HG03039 (cell line): ENCODE results near the gene SERPINA6.
"Not testable (repeated sequence)": the region's sequence is repeated elsewhere in the genome, so short reads cannot be mapped to it uniquely, and the experiment has no call there.

ENCODE experiments used
- ATAC-seq: cut with Tn5 transposase; IDR thresholded peaks from one replicate; pipeline ENCODE4 v1.9.1; 2021; ENCODE audit warnings: mild to moderate bottlenecking, moderate library complexity; ENCODE audit not compliant: unreplicated experiment

SERPINA6 gene

GRCh38 chr14:94329857-94330256 lies 6.7 kb upstream of the SERPINA6 start:
- ATAC-seq, result no peak

DNA sequence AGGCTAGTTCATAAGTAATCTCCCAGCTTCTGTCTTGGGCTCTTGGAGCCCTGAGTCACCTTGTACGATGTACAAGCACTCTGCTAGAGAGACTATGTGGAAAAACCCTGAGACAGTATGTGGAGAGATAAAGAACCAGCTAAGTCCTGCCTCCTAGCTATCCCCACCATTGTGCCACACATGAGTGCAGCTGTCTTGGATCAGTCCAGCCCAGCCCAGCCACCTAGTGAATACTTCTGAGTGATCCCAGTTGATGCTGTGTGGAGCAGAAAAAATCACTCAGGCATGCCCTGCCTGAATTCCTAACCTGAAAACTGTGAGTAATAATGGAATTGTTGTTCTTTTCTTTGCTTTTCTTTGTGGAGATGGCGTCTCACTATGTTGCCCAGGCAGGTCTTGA lies 5.1 kb upstream of the SERPINA6 start:
- ATAC-seq, result no peak

- ATAC-seq, result no peak
Measured at GRCh38 chr14:94321421-94322271, 1.5 kb downstream of the SERPINA6 start.

DNA sequence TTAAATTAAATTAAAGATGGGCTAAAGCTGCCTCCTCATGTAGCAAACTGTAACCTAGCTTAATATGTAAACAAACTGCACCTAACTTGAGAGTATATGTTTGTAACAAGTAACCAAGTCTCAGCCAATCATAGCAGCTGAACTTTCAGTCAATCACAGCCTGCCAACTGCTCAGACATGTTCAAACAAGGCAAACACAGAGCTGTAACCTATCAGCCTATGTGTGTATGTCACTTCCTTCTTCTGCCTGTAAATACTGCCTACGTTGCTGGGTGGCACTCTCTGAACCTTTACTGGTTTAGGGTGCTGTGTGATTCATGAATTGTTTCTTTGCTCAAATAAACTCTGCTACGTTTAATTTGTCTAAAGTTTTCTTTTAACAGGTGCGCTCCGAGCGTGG lies 2.9 kb downstream of the SERPINA6 start:
- no peak for ATAC-seq

- no peak for ATAC-seq
Measured at GRCh38 chr14:94317259-94317658, 5.9 kb downstream of the SERPINA6 start.

- ATAC-seq, result no peak
Measured at GRCh38 chr14:94316692-94317091, 6.4 kb downstream of the SERPINA6 start.

DNA sequence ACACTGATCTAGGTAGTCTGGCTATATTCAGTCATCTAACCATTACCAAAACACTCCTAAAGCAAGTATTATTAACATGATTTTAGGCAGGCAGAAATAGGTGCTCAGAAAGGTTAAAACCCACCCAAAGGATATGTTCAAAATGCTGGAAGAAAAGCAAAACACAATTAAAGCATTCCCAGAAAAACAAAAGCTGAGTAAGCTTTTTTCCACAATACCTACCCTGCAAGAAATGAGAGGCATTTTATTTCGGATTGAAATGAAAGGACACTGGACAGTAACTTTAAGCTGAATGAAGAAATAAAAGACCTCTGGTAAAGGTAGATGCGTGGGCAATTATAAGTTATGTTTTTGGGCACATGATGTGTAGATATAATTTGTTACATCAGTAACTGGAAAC lies 8.2 kb downstream of the SERPINA6 start:
- no peak for ATAC-seq

- no peak for ATAC-seq
Measured at GRCh38 chr14:94313991-94314655, 9.0 kb downstream of the SERPINA6 start.

- no peak for ATAC-seq
Measured at GRCh38 chr14:94312481-94313246, 10.5 kb downstream of the SERPINA6 start.

DNA sequence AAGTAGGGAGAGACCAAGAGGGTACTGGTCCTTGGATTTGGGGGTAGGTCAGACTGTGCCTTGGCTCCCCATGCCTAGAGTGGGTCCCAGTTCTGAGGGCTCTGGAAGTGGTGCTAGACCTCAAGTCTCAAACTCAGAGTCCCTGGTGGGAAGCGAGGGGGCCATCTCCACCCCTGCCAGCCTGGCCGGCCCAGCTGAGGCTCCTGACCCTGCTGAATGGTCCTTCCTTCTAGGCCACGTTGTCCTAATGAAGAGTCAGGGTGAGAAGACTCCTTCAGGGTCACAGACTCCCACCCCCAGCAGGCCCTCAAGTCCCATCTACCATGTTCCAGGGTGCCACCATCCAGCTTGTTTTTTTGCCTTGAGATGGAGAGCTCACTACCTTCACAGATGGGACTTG lies 12.9 kb downstream of the SERPINA6 start:
- no peak for ATAC-seq

GRCh38 chr14:94309721-94310120 lies 13.4 kb downstream of the SERPINA6 start:
- no peak for ATAC-seq

GRCh38 chr14:94307410-94307992 lies 15.6 kb downstream of the SERPINA6 start:
- ATAC-seq, result no peak

- ATAC-seq, result no peak
Measured at GRCh38 chr14:94306047-94306978, 16.8 kb downstream of the SERPINA6 start.

- no peak for ATAC-seq
Measured at GRCh38 chr14:94305620-94306019, 17.5 kb downstream of the SERPINA6 start.

- ATAC-seq, result no peak
Measured at GRCh38 chr14:94304243-94304642, 18.9 kb downstream of the SERPINA6 start.

GRCh38 chr14:94303111-94303510 lies 20.0 kb downstream of the SERPINA6 start:
- ATAC-seq, result no peak

DNA sequence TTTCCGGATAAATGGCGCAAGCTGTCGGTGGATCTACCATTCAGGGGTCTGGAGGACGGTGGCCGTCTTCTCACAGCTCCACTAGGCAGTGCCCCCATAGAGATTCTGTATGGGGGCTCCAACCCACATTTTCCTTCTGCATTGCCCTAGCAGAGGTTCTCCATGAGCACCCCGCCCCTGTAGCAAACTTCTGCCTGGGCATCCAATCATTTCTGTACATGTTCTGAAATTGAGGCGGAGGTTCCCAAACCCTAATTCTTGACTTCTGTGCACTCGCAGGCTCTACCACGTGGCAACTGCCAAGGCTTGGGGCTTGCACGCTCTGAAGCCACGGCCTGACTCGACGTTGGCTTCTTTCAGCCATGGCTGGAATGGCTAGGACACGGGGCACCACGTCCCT lies 25.0 kb downstream of the SERPINA6 start:
- ATAC-seq, result no peak

DNA sequence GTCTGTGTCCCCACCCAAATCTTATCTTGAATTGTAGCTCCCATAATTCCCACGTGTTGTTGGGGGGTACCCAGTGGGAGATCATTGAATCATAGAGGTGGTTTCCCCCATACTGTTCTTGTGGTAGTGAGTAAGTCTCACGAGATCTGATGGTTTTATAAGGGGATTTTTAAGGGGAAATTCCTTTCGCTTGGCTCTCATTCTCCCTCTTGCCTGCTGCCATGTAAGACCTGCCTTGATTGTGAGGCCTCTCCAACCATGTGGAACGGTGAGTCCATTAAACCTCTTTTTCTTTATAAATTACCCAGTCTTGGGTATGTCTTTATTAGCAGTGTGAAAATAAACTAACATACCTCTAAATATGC lies 27.0 kb downstream of the SERPINA6 start:
- not testable (repeated sequence) for ATAC-seq

DNA sequence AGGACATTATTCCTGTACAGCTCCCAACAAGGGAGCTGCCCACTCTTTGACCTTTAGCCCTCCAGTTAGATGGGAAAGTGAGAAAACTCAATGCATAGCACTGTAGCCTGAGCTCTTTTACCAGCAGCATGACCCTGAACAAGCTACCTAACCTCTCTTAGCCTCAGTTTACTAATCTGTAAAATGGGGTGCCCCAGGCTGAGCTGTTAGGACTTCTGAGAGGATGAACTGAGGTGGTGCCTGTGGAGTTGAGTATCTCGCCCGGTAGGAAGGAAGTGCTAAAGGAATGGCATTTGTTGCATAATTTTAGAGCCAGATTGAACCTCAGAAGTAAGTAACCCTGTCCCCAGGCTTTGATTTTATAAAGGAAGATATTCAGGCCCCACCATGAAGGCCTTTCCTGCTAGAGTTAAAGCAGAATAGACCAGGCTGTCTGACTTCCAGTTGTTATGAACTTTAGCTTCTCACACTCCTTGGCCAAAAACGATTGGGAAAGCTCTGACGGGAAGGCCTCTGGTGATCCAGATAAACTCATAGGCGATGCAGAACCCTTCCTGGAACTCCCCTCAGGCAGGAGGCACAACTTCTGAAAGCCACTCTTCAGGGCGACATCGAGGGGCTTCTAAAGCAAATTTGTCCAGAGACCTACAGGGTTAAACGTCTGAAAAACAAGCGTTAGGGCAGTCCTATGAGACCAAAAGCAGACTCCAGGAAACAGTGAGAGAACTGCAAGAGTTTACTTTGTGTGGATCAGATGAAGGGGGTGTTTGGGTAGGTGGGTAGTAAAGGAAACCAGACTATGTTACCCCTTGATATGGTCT lies 27.6 kb downstream of the SERPINA6 start:
- no peak for ATAC-seq

DNA sequence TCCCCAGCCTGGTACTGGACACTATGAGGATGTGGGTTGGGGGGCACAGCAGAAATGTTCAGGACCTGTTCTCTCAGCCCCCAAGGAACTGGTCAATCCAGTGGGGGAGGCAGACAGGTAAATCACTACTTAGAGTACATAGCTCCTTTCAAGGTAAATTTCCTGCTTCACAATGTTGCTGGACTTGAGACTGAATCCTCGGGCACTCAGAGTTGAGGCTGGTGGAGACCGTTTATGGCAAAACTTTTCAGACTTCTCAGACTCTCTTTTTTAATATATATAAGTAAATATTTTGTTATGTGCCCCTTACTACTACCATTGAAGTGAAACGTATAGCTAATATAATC lies 29.6 kb downstream of the SERPINA6 start:
- no peak for ATAC-seq
